ENCODE data around the gene HLA-DMB.
A peak's percentile ranks its signal among the peaks of the same experiment; 100 is the strongest.

DNA sequence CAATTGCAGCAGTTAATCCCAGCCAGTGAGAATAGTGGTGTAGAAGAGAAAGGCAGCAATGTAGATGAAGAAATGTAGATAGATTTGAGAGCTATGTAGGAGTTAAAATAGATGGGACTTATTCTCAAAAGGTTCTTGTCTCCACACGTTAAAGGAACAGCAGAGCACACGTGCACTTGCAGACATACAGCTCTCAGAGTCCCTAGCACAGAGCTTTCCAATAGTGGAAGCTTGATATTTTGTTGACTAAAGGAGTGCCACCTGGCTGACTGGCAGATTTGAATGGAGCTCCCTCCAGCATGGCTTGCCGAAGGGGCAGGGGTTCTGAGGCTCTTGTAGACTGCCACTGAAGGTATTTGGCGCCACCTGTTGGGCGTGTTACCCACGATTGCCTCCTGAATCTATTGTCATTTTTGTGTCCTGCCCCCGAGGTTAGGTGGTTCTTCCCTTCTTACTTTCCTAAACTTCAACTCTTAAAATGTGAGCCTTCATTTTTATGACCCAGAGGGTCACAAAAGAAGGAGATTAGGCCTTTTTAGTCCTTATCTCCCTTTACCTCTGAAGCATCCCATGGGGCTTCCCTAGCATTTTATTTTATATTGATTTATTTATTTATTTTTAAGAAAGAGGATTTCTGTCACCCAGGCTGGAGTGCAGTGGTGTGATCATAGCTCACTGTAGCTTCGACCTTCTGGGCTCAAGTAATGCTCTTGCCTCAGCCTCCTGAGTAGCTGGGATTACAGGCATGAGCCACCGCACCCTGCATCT is 44.0 kb upstream of the HLA-DMB start:
- TF ChIP-seq, protein P1, sequence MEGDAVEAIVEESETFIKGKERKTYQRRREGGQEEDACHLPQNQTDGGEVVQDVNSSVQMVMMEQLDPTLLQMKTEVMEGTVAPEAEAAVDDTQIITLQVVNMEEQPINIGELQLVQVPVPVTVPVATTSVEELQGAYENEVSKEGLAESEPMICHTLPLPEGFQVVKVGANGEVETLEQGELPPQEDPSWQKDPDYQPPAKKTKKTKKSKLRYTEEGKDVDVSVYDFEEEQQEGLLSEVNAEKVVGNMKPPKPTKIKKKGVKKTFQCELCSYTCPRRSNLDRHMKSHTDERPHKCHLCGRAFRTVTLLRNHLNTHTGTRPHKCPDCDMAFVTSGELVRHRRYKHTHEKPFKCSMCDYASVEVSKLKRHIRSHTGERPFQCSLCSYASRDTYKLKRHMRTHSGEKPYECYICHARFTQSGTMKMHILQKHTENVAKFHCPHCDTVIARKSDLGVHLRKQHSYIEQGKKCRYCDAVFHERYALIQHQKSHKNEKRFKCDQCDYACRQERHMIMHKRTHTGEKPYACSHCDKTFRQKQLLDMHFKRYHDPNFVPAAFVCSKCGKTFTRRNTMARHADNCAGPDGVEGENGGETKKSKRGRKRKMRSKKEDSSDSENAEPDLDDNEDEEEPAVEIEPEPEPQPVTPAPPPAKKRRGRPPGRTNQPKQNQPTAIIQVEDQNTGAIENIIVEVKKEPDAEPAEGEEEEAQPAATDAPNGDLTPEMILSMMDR (IDR thresholded peaks at IDR 0.05), result peak; percentile 92
- TF ChIP-seq ZFX (IDR thresholded peaks at IDR 0.05; ENCODE audit: borderline replicate concordance), result no peak

Data from 22Rv1 (cell line).